ENCODE measurements around the gene TRMT11.
"Not testable (repeated sequence)": the region's sequence is repeated elsewhere in the genome, so short reads cannot be mapped to it uniquely, and the experiment has no call there.

Gene TRMT11

GRCh38 chr6:125949069-125949468 lies 37.3 kb upstream of the TRMT11 start (continued):
- no peak for TF ChIP-seq ZNF513 (tag by site-specific recombination; IDR thresholded peaks at IDR 0.05)

GRCh38 chr6:125950293-125950692 lies 36.0 kb upstream of the TRMT11 start:
- Histone ChIP-seq H3K4me1 (ENCODE audit: control insufficient read depth, insufficient read depth, low read length) (peaks cover 10% of the 10 kb centered on the region), H3K4me3 (ENCODE audit: low read depth, low read length) (no peak overlapping the region), H3K27ac (ENCODE audit: extremely low read depth, low read depth, low read length) (no peak overlapping the region), H3K9me3 (ENCODE audit: control insufficient read depth, insufficient read depth, low read depth, low read length) (no peaks in the 10 kb centered on the region), H3K36me3 (ENCODE audit: control insufficient read depth in 2 of 2, insufficient read depth in 1 of 2, low read length in 2 of 2) (no peaks in the 10 kb centered on the region)
- TF ChIP-seq ZNF114 (tag by site-specific recombination; IDR thresholded peaks at IDR 0.05), result no peak
- TF ChIP-seq ZNF692 (tag by site-specific recombination; IDR thresholded peaks at IDR 0.05), result no peak
- TF ChIP-seq ZNF600 (tag by site-specific recombination; IDR thresholded peaks at IDR 0.05), result no peak
- TF ChIP-seq ZFP37 (tag by site-specific recombination; IDR thresholded peaks at IDR 0.05), result no peak
- no peak for TF ChIP-seq ZBTB21 (tag by site-specific recombination; IDR thresholded peaks at IDR 0.05)
- TF ChIP-seq YY1 (tag by site-specific recombination; IDR thresholded peaks at IDR 0.05), result no peak
- TF ChIP-seq PRDM6 (tag by site-specific recombination; IDR thresholded peaks at IDR 0.05), result no peak
- TF ChIP-seq ZBTB17 (tag by site-specific recombination; IDR thresholded peaks at IDR 0.05), result no peak
- no peak for TF ChIP-seq ZNF677 (tag by site-specific recombination; IDR thresholded peaks at IDR 0.05)
- TF ChIP-seq ZNF449 (tag by site-specific recombination; IDR thresholded peaks at IDR 0.05), result no peak
- TF ChIP-seq KLF16 (tag by site-specific recombination; IDR thresholded peaks at IDR 0.05), result no peak
- TF ChIP-seq ZSCAN4 (tag by site-specific recombination; IDR thresholded peaks at IDR 0.05), result no peak
- TF ChIP-seq ZNF558 (tag by site-specific recombination; IDR thresholded peaks at IDR 0.05), result no peak
- no peak for TF ChIP-seq ZNF423 (tag by site-specific recombination; IDR thresholded peaks at IDR 0.05)
- TF ChIP-seq MZF1 (tag by site-specific recombination; IDR thresholded peaks at IDR 0.05; ENCODE audit: borderline replicate concordance), result no peak
- TF ChIP-seq PRDM2 (tag by site-specific recombination; IDR thresholded peaks at IDR 0.05; ENCODE audit: borderline replicate concordance), result no peak
- no peak for TF ChIP-seq CTCF (tag by site-specific recombination; IDR thresholded peaks at IDR 0.05)
- POLR2A ChIA-PET, result no interaction called here
- CTCF ChIA-PET, result no interaction called here

- H3K4me3 ChIP-seq (ENCODE audit: low read depth, low read length); H3K36me3 ChIP-seq (ENCODE audit: control insufficient read depth in 2 of 2, insufficient read depth in 1 of 2, low read length in 2 of 2); H3K9me3 ChIP-seq (ENCODE audit: control insufficient read depth, insufficient read depth, low read depth, low read length); H3K27ac ChIP-seq (ENCODE audit: extremely low read depth, low read depth, low read length); H3K4me1 ChIP-seq (ENCODE audit: control insufficient read depth, insufficient read depth, low read length): not testable (repeated sequence)
- ChIA-PET CTCF (interaction anchor here (0.6 to 5.3 kb wide), 8 partner anchors 29 to 170 kb away, joined by 3 to 31 read pairs (median 6); partner anchors contain the start of gene NCOA7), POLR2A (interaction anchor here (2.8 kb wide), 1 partner anchor 160 kb away, joined by 17 read pairs; the partner anchor contains the start of gene NCOA7)
Measured at GRCh38 chr6:125950716-125951115, 35.6 kb upstream of the TRMT11 start.
